ENCODE data around the gene CASP10. TPM values are rescaled to one million over a fixed set of nuclear protein-coding genes. Genes with fewer than 3 reads are reported as not detected.

Gene CASP10, protein sequence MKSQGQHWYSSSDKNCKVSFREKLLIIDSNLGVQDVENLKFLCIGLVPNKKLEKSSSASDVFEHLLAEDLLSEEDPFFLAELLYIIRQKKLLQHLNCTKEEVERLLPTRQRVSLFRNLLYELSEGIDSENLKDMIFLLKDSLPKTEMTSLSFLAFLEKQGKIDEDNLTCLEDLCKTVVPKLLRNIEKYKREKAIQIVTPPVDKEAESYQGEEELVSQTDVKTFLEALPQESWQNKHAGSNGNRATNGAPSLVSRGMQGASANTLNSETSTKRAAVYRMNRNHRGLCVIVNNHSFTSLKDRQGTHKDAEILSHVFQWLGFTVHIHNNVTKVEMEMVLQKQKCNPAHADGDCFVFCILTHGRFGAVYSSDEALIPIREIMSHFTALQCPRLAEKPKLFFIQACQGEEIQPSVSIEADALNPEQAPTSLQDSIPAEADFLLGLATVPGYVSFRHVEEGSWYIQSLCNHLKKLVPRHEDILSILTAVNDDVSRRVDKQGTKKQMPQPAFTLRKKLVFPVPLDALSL
- total RNA-seq (2012; rRNA removed), result 0.28 and 0.90 TPM in 2 replicates
- 0.12 and 0.13 TPM in 2 replicates for polyA plus RNA-seq (2012; rRNA removed)
- polyA plus RNA-seq (2012; cell fraction: cytosol; rRNA removed), result 0.11 TPM in 1 of 2 replicates, not detected in the other
- polyA plus RNA-seq (2012; cell fraction: nucleus; rRNA removed; ENCODE audit: low replicate concordance), result 0.24 and 0.32 TPM in 2 replicates
- Bru-seq, nascent RNA, result percentile 21 among the genes with signal in this experiment
- BruChase-seq, experiment 1, labeled RNA remaining after a 6-hour chase, result percentile 29 among the genes with signal in this experiment
- percentile 25 among the genes with signal in this experiment for BruChase-seq, experiment 2, labeled RNA remaining after a 2-hour chase
- long read RNA-seq, partial matches to known transcripts, result 0 of 1 reads
- long read RNA-seq, other reads (novel, unspliced or antisense), result 0 of 1 reads

DNA sequence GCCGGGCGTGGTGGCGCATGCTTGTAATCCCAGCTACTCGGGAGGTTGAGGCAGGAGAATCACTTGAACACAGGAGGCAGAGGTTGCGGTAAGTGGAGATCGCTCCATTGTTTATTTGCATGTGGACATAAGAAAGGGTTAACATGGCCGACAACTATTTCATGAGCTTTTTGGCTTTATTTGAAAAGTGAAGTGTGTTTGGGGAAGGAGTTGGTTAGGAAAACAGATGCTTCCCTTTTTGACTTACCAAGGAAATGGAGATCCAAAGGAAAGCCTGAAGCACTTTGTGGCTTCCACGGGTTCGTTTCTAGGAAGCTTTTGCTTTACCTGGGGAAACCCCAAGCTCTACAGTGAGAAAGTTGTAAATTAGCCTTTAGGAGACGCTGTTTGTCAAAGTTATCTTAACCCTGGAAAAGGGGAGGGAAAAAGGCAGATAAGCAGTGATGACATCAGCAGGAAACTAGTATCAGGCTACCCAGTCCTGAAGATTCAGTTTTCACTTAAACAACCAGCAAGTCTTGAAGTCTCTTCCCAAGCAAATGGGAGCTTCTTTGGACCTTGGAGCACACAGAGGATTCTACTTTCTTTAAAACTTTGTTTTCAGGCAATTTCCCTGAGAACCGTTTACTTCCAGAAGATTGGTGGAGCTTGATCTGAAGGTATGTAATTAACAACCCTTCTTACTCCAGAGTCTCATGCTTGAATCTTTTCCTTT is at the start of gene CASP10:
TSS of gene CASP10 (plus strand) at position 492 of the 715 bp plus-strand sequence. CDS start 2,637 bp downstream, outside the sequence.
- Histone ChIP-seq H3K9me1 (ENCODE audit: insufficient read depth, low read length) (no peaks in the 10 kb centered on the region), H3K56ac (ENCODE audit: extremely low read depth, insufficient read depth, low read length) (no peak within 1 kb of the TSS), H3K4me2 (ENCODE audit: low read depth, low read length) (peak within 1 kb of the TSS; percentile 67; the same call in 1 of the 2 replicates), H2BK5ac (ENCODE audit: low read depth, low read length, poor library complexity, severe bottlenecking) (no peak within 1 kb of the TSS), H2AK9ac (replicated peaks; ENCODE audit: low read depth, low read length, poor library complexity) (no peak within 1 kb of the TSS), H3K23ac (ENCODE audit: low read depth, low read length) (no peak within 1 kb of the TSS), H3K4me3 (ENCODE audit: insufficient read depth, low read depth, low read length) (no peak within 1 kb of the TSS; the same call in 1 of the 2 replicates), H3K9me3 (ENCODE audit: control insufficient read depth, insufficient read depth, low read length) (no peaks in the 10 kb centered on the region), H3K18ac (ENCODE audit: low read depth, low read length) (peak within 1 kb of the TSS; percentile 38; the same call in 1 of the 2 replicates), H4K91ac (ENCODE audit: insufficient read depth, low read depth, low read length) (no peak within 1 kb of the TSS), H4K5ac (ENCODE audit: low read depth, low read length) (peak within 1 kb of the TSS; percentile 88; the same call in 1 of the 2 replicates), H3K79me1 (ENCODE audit: low read depth in 1 of 2, low read length in 2 of 2) (no peaks in the 10 kb centered on the region), H3K14ac (replicated peaks; ENCODE audit: low read depth, low read length) (no peak within 1 kb of the TSS), H3K27me3 (ENCODE audit: control insufficient read depth, insufficient read depth, low read length) (peaks cover 2% of the 10 kb centered on the region; the same call in 1 of the 2 replicates), H3K9ac (ENCODE audit: low read depth, low read length) (no peak within 1 kb of the TSS; the same call in 1 of the 2 replicates), H3K4ac (ENCODE audit: low read depth, low read length) (no peak within 1 kb of the TSS), H2AFZ (replicated peaks; ENCODE audit: low read length, poor library complexity) (peak within 1 kb of the TSS; percentile 12), H3K36me3 (ENCODE audit: control insufficient read depth, insufficient read depth, low read length) (no peaks in the 10 kb centered on the region), H2BK20ac (ENCODE audit: low read depth, low read length) (no peak within 1 kb of the TSS), H4K20me1 (ENCODE audit: insufficient read depth, low read length) (no peaks in the 10 kb centered on the region), H2BK120ac (ENCODE audit: low read depth, low read length) (no peak within 1 kb of the TSS), H2BK15ac (ENCODE audit: low read depth, low read length) (no peak within 1 kb of the TSS), H3K27ac (ENCODE audit: insufficient read depth, low read length) (no peak within 1 kb of the TSS), H4K8ac (ENCODE audit: low read depth in 2 of 2, low read length in 2 of 2) (peak within 1 kb of the TSS in 1 of 2 experiments; percentile 26; a peak in 1 of 4 replicates), H2AK5ac (ENCODE audit: low read depth, low read length) (no peak within 1 kb of the TSS), H3K4me1 (ENCODE audit: control insufficient read depth, insufficient read depth, low read length) (peaks cover 2% of the 10 kb centered on the region; the same call in 1 of the 2 replicates)
- TF ChIP-seq, protein P1, sequence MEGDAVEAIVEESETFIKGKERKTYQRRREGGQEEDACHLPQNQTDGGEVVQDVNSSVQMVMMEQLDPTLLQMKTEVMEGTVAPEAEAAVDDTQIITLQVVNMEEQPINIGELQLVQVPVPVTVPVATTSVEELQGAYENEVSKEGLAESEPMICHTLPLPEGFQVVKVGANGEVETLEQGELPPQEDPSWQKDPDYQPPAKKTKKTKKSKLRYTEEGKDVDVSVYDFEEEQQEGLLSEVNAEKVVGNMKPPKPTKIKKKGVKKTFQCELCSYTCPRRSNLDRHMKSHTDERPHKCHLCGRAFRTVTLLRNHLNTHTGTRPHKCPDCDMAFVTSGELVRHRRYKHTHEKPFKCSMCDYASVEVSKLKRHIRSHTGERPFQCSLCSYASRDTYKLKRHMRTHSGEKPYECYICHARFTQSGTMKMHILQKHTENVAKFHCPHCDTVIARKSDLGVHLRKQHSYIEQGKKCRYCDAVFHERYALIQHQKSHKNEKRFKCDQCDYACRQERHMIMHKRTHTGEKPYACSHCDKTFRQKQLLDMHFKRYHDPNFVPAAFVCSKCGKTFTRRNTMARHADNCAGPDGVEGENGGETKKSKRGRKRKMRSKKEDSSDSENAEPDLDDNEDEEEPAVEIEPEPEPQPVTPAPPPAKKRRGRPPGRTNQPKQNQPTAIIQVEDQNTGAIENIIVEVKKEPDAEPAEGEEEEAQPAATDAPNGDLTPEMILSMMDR (conservative IDR thresholded peaks at IDR 0.05; ENCODE audit: low read depth, low read length), result peak; percentile 37
- TF ChIP-seq POLR2A (IDR thresholded peaks at IDR 0.05; ENCODE audit: low read depth, low read length), result no peak
- TF ChIP-seq RAD21 (IDR thresholded peaks at IDR 0.05; ENCODE audit: low read length), result peak; percentile 14; the same call in 1 of the 2 replicates
- 0 out of 2 replicates have a peak, but pooled peaks have one; percentile 14 for TF ChIP-seq MAFK (IDR thresholded peaks at IDR 0.05; ENCODE audit: low read depth, low read length)
- intact Hi-C loops (cut with micrococcal nuclease), result loop anchor here (1.0 kb wide), 1 partner anchor 49 kb away; no protein-coding TSS in a partner anchor
- CTCF ChIA-PET, result interaction anchor here (0.5 to 0.9 kb wide), 5 partner anchors 11 to 91 kb away, joined by 3 to 8 read pairs (median 4); no protein-coding TSS in a partner anchor
- POLR2A ChIA-PET (ENCODE audit: unreplicated experiment), result no interaction called here
- 73% methylated on average over 3 of the region's 11 CpGs; no CpG with 5 or more reads in 1 of the 2 experiments for WGBS, 2 experiments (ENCODE audit: extremely low coverage in 2 of 2, insufficient read length in 1 of 2)
- dilution Hi-C loops (cut with HindIII; ENCODE audit: low sequenced_read_pairs, unreplicated experiment), result no loop called here
- BruUV-seq (replicated peaks), result no TSS peak
- ATAC-seq (ENCODE audit: low read depth) (peak; percentile 73), DNase-seq (peak; percentile 55)
- in situ Hi-C loops (cut with MboI; ENCODE audit: low sequenced_read_pairs), result no loop called here

Measured in IMR-90 (cell line).